ENCODE measurements around the gene BCL2L2. TPM values are rescaled to one million over a fixed set of nuclear protein-coding genes. Genes with fewer than 3 reads are reported as not detected.

BCL2L2 gene
- total RNA-seq, 1 donor from 2014 or later = 49.2 TPM

DNA sequence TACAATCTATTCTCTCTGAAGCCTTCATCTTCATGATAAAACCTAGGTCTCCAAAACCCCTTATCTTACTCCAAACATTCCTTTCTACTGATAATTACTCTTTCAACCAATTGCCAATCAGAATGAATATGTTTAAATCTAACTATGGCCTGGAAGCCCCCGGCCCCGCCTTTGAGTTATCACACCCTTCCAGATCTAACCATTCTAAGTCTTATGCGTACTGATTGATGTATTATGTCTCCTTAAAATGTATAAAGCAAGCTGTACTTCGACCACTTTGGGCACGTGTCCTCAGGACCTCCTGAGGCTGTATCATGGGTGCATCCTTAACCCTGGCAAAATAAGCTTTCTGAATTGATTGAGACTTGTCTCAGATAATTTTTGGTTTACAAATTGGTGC lies 29.0 kb downstream of the BCL2L2 start:
- no peaks in the 10 kb centered on the region for H3K27me3 ChIP-seq
- no peak for DNase-seq (ENCODE audit: low spot score in 2 of 2)
- no peak overlapping the region for H3K27ac ChIP-seq
- H3K36me3 ChIP-seq = no peaks in the 10 kb centered on the region
- H3K4me3 ChIP-seq = no peak overlapping the region
- no peaks in the 10 kb centered on the region for H3K9me3 ChIP-seq
- no peaks in the 10 kb centered on the region for H3K4me1 ChIP-seq
- intact Hi-C loops (cut with DNase I) = no loop called here
- TF ChIP-seq CTCF (IDR thresholded peaks at IDR 0.05) = no peak

DNA sequence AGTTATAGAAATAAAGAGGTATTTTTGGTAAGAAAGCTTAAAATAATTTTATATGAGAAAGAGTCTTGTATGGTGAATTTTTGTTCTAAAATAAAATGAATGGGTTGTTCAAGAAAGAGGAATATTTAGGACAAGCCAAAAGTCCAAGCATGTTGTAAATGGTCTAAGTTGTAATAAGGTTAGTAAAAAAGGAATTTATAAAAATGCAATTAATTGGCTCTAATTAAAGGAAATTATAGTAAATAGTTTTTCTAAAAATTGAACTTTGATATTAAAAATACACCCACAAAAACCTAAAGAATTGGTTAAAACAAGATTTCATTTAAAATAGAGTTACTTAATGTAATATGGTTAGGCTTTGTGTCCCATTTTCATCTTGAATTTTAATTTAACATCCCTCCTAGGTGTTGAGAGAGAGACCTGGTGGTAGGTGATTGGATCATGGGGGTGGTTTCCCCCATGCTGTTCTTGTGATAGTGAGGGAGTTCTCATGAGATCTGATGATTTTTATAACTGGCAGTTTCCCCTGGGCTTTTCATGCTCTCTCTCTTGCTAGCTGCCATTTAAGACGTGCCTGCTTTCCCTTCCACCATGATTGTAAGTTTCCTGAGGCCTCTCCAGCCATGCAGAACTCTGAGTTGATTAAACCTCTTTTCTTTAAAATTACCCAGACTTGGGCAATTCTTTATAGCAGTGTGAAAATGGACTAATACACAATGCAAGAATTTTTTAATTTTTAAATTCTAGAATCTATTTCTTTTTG lies 33.1 kb downstream of the BCL2L2 start:
- Histone ChIP-seq H3K4me1 (no peaks in the 10 kb centered on the region), H3K9me3 (no peaks in the 10 kb centered on the region), H3K36me3 (no peaks in the 10 kb centered on the region), H3K27me3 (no peaks in the 10 kb centered on the region), H3K27ac (no peak overlapping the region), H3K4me3 (no peak overlapping the region)
- TF ChIP-seq CTCF (IDR thresholded peaks at IDR 0.05) = no peak
- intact Hi-C loops (cut with DNase I) = no loop called here
- DNase-seq (ENCODE audit: low spot score in 2 of 2) = no peak

GRCh38 chr14:23344481-23344880 lies 37.8 kb downstream of the BCL2L2 start:
- H3K36me3 ChIP-seq = peaks cover 5 to 7% of the 10 kb centered on the region in 2 donors
- no peaks in the 10 kb centered on the region for H3K4me1 ChIP-seq
- intact Hi-C loops (cut with DNase I) = no loop called here
- H3K4me3 ChIP-seq = no peak overlapping the region
- no peaks in the 10 kb centered on the region for H3K27me3 ChIP-seq
- TF ChIP-seq CTCF (IDR thresholded peaks at IDR 0.05) = no peak
- no peaks in the 10 kb centered on the region for H3K9me3 ChIP-seq
- peak in 1 of 2 donors; percentile 15 for DNase-seq (ENCODE audit: low spot score in 2 of 2)
- H3K27ac ChIP-seq = no peak overlapping the region

DNA sequence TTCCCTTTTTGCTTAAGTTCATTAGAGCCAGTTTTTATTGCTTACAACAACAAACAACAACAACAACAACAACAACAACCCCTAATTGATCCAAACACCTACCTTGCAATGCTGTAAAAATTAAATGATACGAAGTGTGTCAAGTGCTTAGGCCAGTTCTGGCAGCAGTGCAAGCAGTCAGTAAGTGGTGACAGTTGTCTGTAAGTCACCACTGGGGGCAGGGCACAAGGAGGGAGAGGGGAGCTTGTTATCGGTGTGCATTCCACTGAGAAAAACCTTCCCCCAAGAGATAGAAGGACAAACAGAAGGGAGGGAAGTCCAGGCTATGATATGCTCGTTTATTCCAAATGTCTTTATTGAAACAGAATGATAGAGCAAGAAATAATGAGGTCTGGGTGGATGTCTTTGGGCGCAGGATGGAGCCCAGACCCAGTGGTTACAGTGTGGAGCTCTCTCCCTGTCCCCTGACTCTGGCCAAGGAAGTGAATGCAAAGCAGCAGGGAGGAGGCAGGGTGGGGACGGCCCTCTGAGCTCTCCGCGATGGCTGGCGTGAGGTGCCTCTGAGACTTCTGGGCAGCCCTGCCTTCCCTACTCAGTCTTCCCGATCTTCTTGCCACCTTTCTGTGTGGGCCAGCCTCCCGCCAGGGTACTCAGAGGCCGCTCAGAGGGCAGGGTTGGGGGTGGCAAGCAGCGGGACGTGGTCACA lies 39.5 kb downstream of the BCL2L2 start:
- TF ChIP-seq CTCF (IDR thresholded peaks at IDR 0.05) = no peak
- Histone ChIP-seq H3K4me1 (no peaks in the 10 kb centered on the region), H3K27ac (no peak overlapping the region), H3K27me3 (no peaks in the 10 kb centered on the region), H3K4me3 (no peak overlapping the region), H3K9me3 (no peaks in the 10 kb centered on the region), H3K36me3 (peaks cover 5 to 7% of the 10 kb centered on the region in 2 donors)
- intact Hi-C loops (cut with DNase I) = no loop called here
- DNase-seq (ENCODE audit: low spot score in 2 of 2) = peak in 1 of 2 donors; percentile 38

DNA sequence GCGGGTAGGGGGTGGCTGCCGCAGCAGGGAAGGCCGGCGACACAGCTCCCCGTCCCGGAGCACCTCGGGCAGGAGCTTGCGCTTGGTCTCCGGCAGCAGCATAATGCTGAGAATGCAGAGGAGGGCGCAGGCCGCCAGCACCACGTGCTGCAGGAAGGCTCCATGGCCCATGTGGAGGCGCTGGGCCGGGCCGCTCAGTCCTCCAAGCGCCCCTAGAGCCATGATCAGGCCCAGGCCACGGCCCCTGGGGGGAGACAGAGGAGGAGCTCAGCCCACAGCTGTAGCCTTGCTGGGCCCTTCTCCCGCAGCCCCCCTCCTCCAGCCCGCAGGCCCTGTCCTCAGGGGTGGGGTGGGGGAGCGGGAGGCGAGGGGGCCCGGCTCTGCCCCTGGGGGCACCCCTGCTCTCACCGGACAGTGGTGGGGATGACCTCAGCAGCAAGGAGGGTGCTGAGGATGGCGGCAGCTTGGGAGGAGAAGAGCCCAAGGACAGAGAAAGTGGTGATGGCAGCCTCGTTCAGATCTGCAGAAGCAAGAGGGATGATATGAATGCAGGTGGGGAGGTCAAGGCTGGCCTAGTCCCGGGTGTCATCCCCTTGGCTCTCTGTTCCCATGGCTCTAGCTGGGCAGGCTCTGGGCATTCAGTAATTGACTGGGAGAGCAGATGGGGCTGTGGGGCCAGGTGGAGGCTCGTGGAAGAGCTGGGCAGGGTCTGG lies 40.2 kb downstream of the BCL2L2 start:
- no peaks in the 10 kb centered on the region for H3K27me3 ChIP-seq
- H3K27ac ChIP-seq = no peak overlapping the region
- H3K9me3 ChIP-seq = no peaks in the 10 kb centered on the region
- H3K4me3 ChIP-seq = no peak overlapping the region
- H3K4me1 ChIP-seq = peaks cover 2 to 3% of the 10 kb centered on the region in 2 donors
- intact Hi-C loops (cut with DNase I) = no loop called here
- DNase-seq (ENCODE audit: low spot score in 2 of 2) = peak in 1 of 2 donors; percentile 43
- peaks cover 5 to 7% of the 10 kb centered on the region in 2 donors for H3K36me3 ChIP-seq
- no peak for TF ChIP-seq CTCF (IDR thresholded peaks at IDR 0.05)
